H1 (cell line): ENCODE measurements around the gene PIM2. TPM values are rescaled to one million over a fixed set of nuclear protein-coding genes. Genes with fewer than 3 reads are reported as not detected.

ENCODE experiments used
- CTCF ChIA-PET: fragments of 300-600 bp; sonication (Branson Sonifier 250); formaldehyde crosslinking; loops from one replicate; lab custom pipeline; 2021; ENCODE audit not compliant: partially characterized antibody; lab: Charles Lee
- POLR2A ChIA-PET: fragments of 300-600 bp; sonication (Branson Sonifier 250); formaldehyde crosslinking; loops from one replicate; lab custom pipeline; 2021; ENCODE audit warnings: inconsistent platforms; ENCODE audit not compliant: partially characterized antibody; lab: Charles Lee
- DNase-seq, 2 experiments: peaks; one replicate each; pipeline versions ENCODE4 v3.0.0 to v3.0.0-alpha.2; 2010 to 2022; ENCODE audit warnings: low spot score in 2 of 2, low read depth in 1 of 2, mixed read lengths in 1 of 2
- FAIRE-seq: peaks from 2 replicates; lab custom pipeline; 2011; peaks lifted over from hg19 to GRCh38; lab: Jason Lieb, UNC
- H2AFZ ChIP-seq: 2 replicates; pipeline ENCODE4 v1.8.1; 2012; ENCODE audit warnings: low read length, inconsistent platforms
- H2AK5ac ChIP-seq: 2 replicates; pipeline ENCODE4 v1.6.1; 2013; ENCODE audit warnings: low read depth, low read length
- H2BK120ac ChIP-seq: replicated peaks from 2 replicates; pipeline ENCODE3; 2013; ENCODE audit warnings: low read depth, low read length, inconsistent platforms
- H2BK12ac ChIP-seq: 2 replicates; pipeline ENCODE4 v1.6.1; 2013; ENCODE audit warnings: low read depth, low read length
- H2BK15ac ChIP-seq: 2 replicates; pipeline ENCODE4 v1.6.1; 2013; ENCODE audit warnings: low read length
- H2BK20ac ChIP-seq: 2 replicates; pipeline ENCODE4 v1.6.1; 2013; ENCODE audit warnings: low read length
- H2BK5ac ChIP-seq: 2 replicates; pipeline ENCODE4 v1.6.1; 2013; ENCODE audit warnings: low read depth, low read length
- H3K14ac ChIP-seq: 2 replicates; pipeline ENCODE4 v1.6.1; 2013; ENCODE audit warnings: inconsistent platforms; ENCODE audit not compliant: insufficient read length
- H3K18ac ChIP-seq: 2 replicates; pipeline ENCODE4 v1.6.1; 2013; ENCODE audit warnings: low read length; ENCODE audit errors: extremely low read depth
- H3K23ac ChIP-seq: 2 replicates; pipeline ENCODE4 v1.6.1; 2013; ENCODE audit warnings: inconsistent platforms; ENCODE audit not compliant: insufficient read length
- H3K23me2 ChIP-seq: 2 replicates; pipeline ENCODE4 v1.6.1; 2013; ENCODE audit warnings: low read depth, low read length
- H3K27ac ChIP-seq: 2 replicates; pipeline ENCODE4 v1.6.1; 2011; ENCODE audit warnings: low read depth, low read length, inconsistent platforms
- H3K27me3 ChIP-seq, 4 experiments: replicated peaks in 1 of 4; 1 replicate in 1 of 4; 2 replicates in 3 of 4; pipeline versions ENCODE4 v1.6.1 to v1.8.1; 2011 to 2013; ENCODE audit warnings: low read length in 3 of 4, mild to moderate bottlenecking in 3 of 4, inconsistent platforms in 2 of 4, mixed read lengths in 2 of 4, moderate library complexity in 1 of 4; ENCODE audit not compliant: control insufficient read depth in 3 of 4, insufficient read depth in 3 of 4; ENCODE audit errors: extremely low read depth in 1 of 4
- H3K36me3 ChIP-seq, 4 experiments: 2 replicates each; pipeline versions ENCODE4 v1.6.1 to v1.8.1; 2011 to 2013; ENCODE audit warnings: mild to moderate bottlenecking in 4 of 4, low read length in 3 of 4, moderate library complexity in 2 of 4, control low read depth in 1 of 4, inconsistent platforms in 1 of 4; ENCODE audit not compliant: insufficient read depth in 4 of 4, control insufficient read depth in 2 of 4
- H3K4ac ChIP-seq: replicated peaks from 2 replicates; pipeline ENCODE3; 2013; ENCODE audit warnings: low read length, low read depth, mixed read lengths, inconsistent platforms; ENCODE audit not compliant: insufficient read length
- H3K4me1 ChIP-seq, 4 experiments: replicated peaks in 1 of 4; 1 replicate in 1 of 4; 2 replicates in 3 of 4; pipeline versions ENCODE4 v1.6.1 to v1.8.1; 2011 to 2013; ENCODE audit warnings: low read length in 3 of 4, inconsistent platforms in 2 of 4, mixed read lengths in 1 of 4; ENCODE audit not compliant: insufficient read depth in 4 of 4, control insufficient read depth in 3 of 4
- H3K4me2 ChIP-seq, 2 experiments: 2 replicates each; pipeline versions ENCODE4 v1.6.1 to v1.8.1; 2011 to 2013; ENCODE audit warnings: low read depth in 2 of 2, low read length in 2 of 2, control low read depth in 1 of 2, inconsistent platforms in 1 of 2, mild to moderate bottlenecking in 1 of 2; ENCODE audit not compliant: insufficient read depth in 1 of 2
- H3K4me3 ChIP-seq, 4 experiments: fragments of 200-600, 300-600 bp in 1 of 4; sonication (generic), shearing (Covaris generic), sonication (Bioruptor Twin) in 1 of 4; 2 replicates each; pipeline versions ENCODE4 v1.5.1 to v1.8.1; 2011 to 2016; ENCODE audit warnings: low read length in 4 of 4, low read depth in 3 of 4, control low read depth in 2 of 4, inconsistent platforms in 2 of 4, mild to moderate bottlenecking in 2 of 4, mixed read lengths in 1 of 4, moderate library complexity in 1 of 4; ENCODE audit not compliant: insufficient read depth in 2 of 4; ENCODE audit errors: extremely low read depth in 1 of 4
- H3K56ac ChIP-seq: replicated peaks from 2 replicates; pipeline ENCODE3; 2013; ENCODE audit warnings: low read depth, mild to moderate bottlenecking, mixed read lengths, low read length, inconsistent platforms; ENCODE audit not compliant: insufficient read length
- H3K79me1 ChIP-seq: 2 replicates; pipeline ENCODE4 v1.6.1; 2013; ENCODE audit warnings: low read depth, low read length, control low read depth
- H3K79me2 ChIP-seq, 2 experiments: 2 replicates each; pipeline versions ENCODE4 v1.6.1 to v1.8.1; 2012 to 2013; ENCODE audit warnings: low read length in 2 of 2, mild to moderate bottlenecking in 2 of 2, inconsistent platforms in 1 of 2; ENCODE audit not compliant: insufficient read depth in 2 of 2, control insufficient read depth in 1 of 2
- H3K9ac ChIP-seq, 4 experiments: replicated peaks in 1 of 4; 1 replicate in 1 of 4; 2 replicates in 3 of 4; pipeline versions ENCODE4 v1.6.1 to v1.8.1; 2011 to 2013; ENCODE audit warnings: low read depth in 3 of 4, low read length in 3 of 4, control low read depth in 2 of 4, mild to moderate bottlenecking in 2 of 4, moderate library complexity in 2 of 4, inconsistent platforms in 1 of 4; ENCODE audit errors: extremely low read depth in 1 of 4
- H3K9me3 ChIP-seq, 2 experiments: 2 replicates each; pipeline versions ENCODE4 v1.6.1 to v1.8.1; 2012 to 2013; ENCODE audit warnings: mild to moderate bottlenecking in 2 of 2, moderate library complexity in 2 of 2, control low read depth in 1 of 2, inconsistent platforms in 1 of 2, low read depth in 1 of 2, low read length in 1 of 2, mixed read lengths in 1 of 2; ENCODE audit not compliant: insufficient read depth in 2 of 2
- H4K20me1 ChIP-seq, 2 experiments: replicated peaks in 1 of 2; 2 replicates each; pipeline versions ENCODE3 to v1.8.1; 2011 to 2013; ENCODE audit warnings: inconsistent platforms in 2 of 2, low read length in 2 of 2, mild to moderate bottlenecking in 1 of 2; ENCODE audit not compliant: insufficient read depth in 2 of 2, control insufficient read depth in 1 of 2
- H4K5ac ChIP-seq: 2 replicates; pipeline ENCODE4 v1.6.1; 2013; ENCODE audit warnings: low read length, low read depth, mixed read lengths, inconsistent platforms; ENCODE audit not compliant: insufficient read length
- H4K8ac ChIP-seq: 2 replicates; pipeline ENCODE4 v1.8.0; 2013; ENCODE audit warnings: mild to moderate bottlenecking, moderate library complexity, low read length, inconsistent platforms; ENCODE audit not compliant: insufficient read depth; ENCODE audit errors: extremely low read depth
- H4K91ac ChIP-seq: replicated peaks from 2 replicates; pipeline ENCODE3; 2013; ENCODE audit warnings: low read length, mixed read lengths, inconsistent platforms; ENCODE audit not compliant: insufficient read length
- ASH2L ChIP-seq: fragments of 200-600, 300-600 bp; sonication (generic); IDR thresholded peaks from one replicate; pipeline ENCODE4 v1.7.1; 2017; ENCODE audit warnings: low read length
- BCL11A ChIP-seq, 2 experiments: IDR thresholded peaks; one replicate each; pipeline ENCODE4 v1.6.1; 2011; ENCODE audit warnings: low read depth in 2 of 2, low read length in 2 of 2, mild to moderate bottlenecking in 2 of 2
- CREB1 ChIP-seq: IDR thresholded peaks from 2 replicates; pipeline ENCODE4 v1.6.1; 2012; ENCODE audit warnings: inconsistent platforms
- EP300 ChIP-seq, 2 experiments: IDR thresholded peaks; 1 replicate in 1 of 2; 2 replicates in 1 of 2; pipeline ENCODE4 v1.6.1; 2011 to 2012; ENCODE audit warnings: low read depth in 2 of 2, low read length in 2 of 2, mild to moderate bottlenecking in 2 of 2, borderline replicate concordance in 1 of 2, inconsistent platforms in 1 of 2, moderate library complexity in 1 of 2
- EZH2 ChIP-seq: fragments of 200-600 bp; sonication (generic); IDR thresholded peaks from 2 replicates; pipeline ENCODE4 v1.7.1; 2012; ENCODE audit warnings: low read depth, mild to moderate bottlenecking, moderate library complexity, low read length, inconsistent platforms; ENCODE audit not compliant: severe bottlenecking
- FOSL1 ChIP-seq: IDR thresholded peaks from 2 replicates; pipeline ENCODE4 v1.6.1; 2011; ENCODE audit warnings: mild to moderate bottlenecking, low read depth, low read length, moderate library complexity; ENCODE audit not compliant: insufficient read depth
- HDAC2 ChIP-seq, 2 experiments: fragments of 300-600 bp in 1 of 2; sonication (generic) in 1 of 2; IDR thresholded peaks; 2 replicates each; pipeline ENCODE4 v1.6.1; 2011 to 2012; ENCODE audit warnings: low read depth in 2 of 2, low read length in 2 of 2, mild to moderate bottlenecking in 2 of 2, moderate library complexity in 2 of 2, borderline replicate concordance in 1 of 2, inconsistent platforms in 1 of 2
- NANOG ChIP-seq: IDR thresholded peaks from 2 replicates; pipeline ENCODE4 v1.6.1; 2011; ENCODE audit warnings: low read length, low read depth, mild to moderate bottlenecking, inconsistent platforms; ENCODE audit not compliant: insufficient read depth, poor library complexity, severe bottlenecking
- SIN3A ChIP-seq, 2 experiments: IDR thresholded peaks in 1 of 2; conservative IDR thresholded peaks in 1 of 2; 2 replicates each; pipeline ENCODE4 v1.6.1; 2011 to 2012; ENCODE audit warnings: low read length in 2 of 2, improper control_type of control experiment in 1 of 2, low read depth in 1 of 2, mild to moderate bottlenecking in 1 of 2
- TBP ChIP-seq: IDR thresholded peaks from 2 replicates; pipeline ENCODE4 v1.6.1; 2011; ENCODE audit warnings: low read depth, low read length, improper control_type of control experiment
- WGBS, 2 experiments: shearing (Covaris generic) in 1 of 2; methylation state at CpG; one replicate each; pipeline versions ENCODE4 v1.1.6 to v1.1.7; 2013 to 2015; ENCODE audit warnings: low lambda C conversion rate in 2 of 2, mixed read lengths in 2 of 2, inconsistent platforms in 1 of 2, low coverage in 1 of 2, missing lambda C conversion rate in 1 of 2; ENCODE audit not compliant: insufficient replicate concordance in 2 of 2, insufficient coverage in 1 of 2, insufficient read length in 1 of 2; ENCODE audit errors: extremely low coverage in 1 of 2, missing lambda C conversion rate in 1 of 2; 5-methylcytosine and 5-hydroxymethylcytosine counted together
- polyA plus RNA-seq, 7 experiments: library from polyadenylated mRNA; depleted of rRNA in 3 of 7; stranded (reverse) in 5 of 7; unstranded in 2 of 7; fragments of >200 nt in 5 of 7; fragments of 200-250 nt in 2 of 7; gene quantifications; 1 replicate in 5 of 7; 2 replicates in 1 of 7; 4 replicates in 1 of 7; pipeline versions ENCODE4 v1.2.1 to v1.2.3, GENCODE V29; 2011 to 2013; ENCODE audit warnings: missing spikeins in 2 of 7, mixed read lengths in 2 of 7
- total RNA-seq: library from RNA; stranded (reverse); fragmentation: NEBNext Ultra II Directional; extraction: Animal tissue kit (Norgen Biotek cat#: 25700); gene quantifications from 2 replicates; pipeline ENCODE4 v1.2.1, GENCODE V29; 2021

Gene PIM2
- total and polyA plus RNA-seq, 2 of the 8 experiments (the other 6 are each of a cell fraction or from before 2014, with no cell fraction given), result 180 to 203 TPM

GRCh38 chrX:48927736-48928382 is 9.0 kb upstream of the PIM2 start:
- Histone ChIP-seq H3K56ac (peak overlapping the region; percentile 87), H2AFZ (no peak overlapping the region), H3K27me3 (no peaks in the 10 kb centered on the region), H3K4me3 (peak overlapping the region; percentile 2 to 54 (median 14); a peak in 5 of 8 replicates), H4K20me1 (no peaks in the 10 kb centered on the region), H4K91ac (peak overlapping the region; percentile 73), H3K4me2 (peak overlapping the region; percentile 61 to 62), H2AK5ac (no peak overlapping the region), H3K36me3 (peaks cover 0 to 42% (median 18%) of the 10 kb centered on the region in 4 experiments; a peak in 6 of 8 replicates), H3K18ac (no peak overlapping the region; the same call in 1 of the 2 replicates), H4K8ac (no peak overlapping the region), H3K9ac (peak overlapping the region in 1 of 4 experiments; percentile 4; a peak in 1 of 7 replicates), H3K23me2 (no peaks in the 10 kb centered on the region), H3K79me2 (peaks cover 0 to 20% of the 10 kb centered on the region in 2 experiments; a peak in 2 of 4 replicates), H3K4me1 (peaks cover 0 to 18% (median 8%) of the 10 kb centered on the region in 4 experiments; a peak in 5 of 7 replicates), H2BK15ac (no peak overlapping the region), H2BK20ac (no peak overlapping the region), H3K27ac (peak overlapping the region; percentile 75), H3K23ac (no peak overlapping the region), H3K14ac (no peak overlapping the region), H4K5ac (peak overlapping the region; percentile 66), H2BK12ac (no peak overlapping the region; the same call in 1 of the 2 replicates), H3K79me1 (no peaks in the 10 kb centered on the region), H2BK5ac (peak overlapping the region; percentile 97), H3K9me3 (no peaks in the 10 kb centered on the region), H2BK120ac (peak overlapping the region; percentile 98), H3K4ac (no peak overlapping the region)
- 0% methylated on average over 2 of the region's 2 CpGs; no CpG with 5 or more reads in 1 of the 2 experiments for WGBS, 2 experiments
- FAIRE-seq (peak; percentile 99), DNase-seq (no peak)
- ChIA-PET POLR2A (interaction anchor here (0.6 to 30.9 kb wide), 15 partner anchors 6 to 297 kb away, joined by 3 to 572 read pairs (median 3); partner anchors contain the start of genes GRIPAP1, OTUD5, PIM2 and PQBP1), CTCF (interaction anchor here (0.8 to 2.3 kb wide), 6 partner anchors 9 to 166 kb away, joined by 3 to 20 read pairs (median 4); partner anchors contain the start of gene SLC35A2)
- TF ChIP-seq BCL11A (IDR thresholded peaks at IDR 0.05; ENCODE audit: low read depth in 2 of 2, low read length in 2 of 2) (no peak), TBP (no peak), EZH2 (no peak), EP300 (IDR thresholded peaks at IDR 0.05; ENCODE audit: borderline replicate concordance in 1 of 2, low read depth in 2 of 2, low read length in 2 of 2) (peak in 1 of 2 experiments; percentile 7; a peak in 1 of 3 replicates), NANOG (peak; percentile 70), FOSL1 (no peak), SIN3A (conservative IDR thresholded peaks at IDR 0.05 in 1 of 2, IDR thresholded peaks at IDR 0.05 in 1 of 2; ENCODE audit: low read depth in 1 of 2, low read length in 2 of 2) (0 out of 4 replicates have a peak, but pooled peaks of 1 of the 2 experiments have one; percentile 31), CREB1 (no peak), ASH2L (no peak), HDAC2 (IDR thresholded peaks at IDR 0.05; ENCODE audit: borderline replicate concordance in 1 of 2, low read depth in 2 of 2, low read length in 2 of 2) (no peak)
